GM13977 (cell line): ENCODE data around the gene STK38.

Experiments used
- DNase-seq: peaks from one replicate; pipeline ENCODE4 v3.0.0; 2012; ENCODE audit warnings: low spot score
- CTCF ChIP-seq: IDR thresholded peaks from 2 replicates; pipeline ENCODE4 v1.5.1; 2012; ENCODE audit warnings: mild to moderate bottlenecking, control low read depth; ENCODE audit not compliant: insufficient read depth; ENCODE audit errors: extremely low read depth, missing control alignments
- in situ Hi-C: fragments of 300-500 bp; cut with MboI; formaldehyde crosslinking; loops from one replicate; pipeline ENCODE4 v1.12.0; 2022; ENCODE audit warnings: low sequenced_read_pairs, low pct_unique_long_range_greater_than_20kb, mixed read lengths, inconsistent platforms; ENCODE audit not compliant: unreplicated experiment

The STK38 gene

GRCh38 chr6:36493859-36494258 is 53.4 kb downstream of the STK38 start:
- in situ Hi-C loops: no loop called here
- no peak for TF ChIP-seq CTCF
- no peak for DNase-seq

GRCh38 chr6:36493319-36493718 is 54.0 kb downstream of the STK38 start:
- no peak for DNase-seq
- in situ Hi-C loops: no loop called here
- no peak for TF ChIP-seq CTCF

GRCh38 chr6:36492621-36493020 is 54.7 kb downstream of the STK38 start:
- no peak for DNase-seq
- in situ Hi-C loops: no loop called here
- no peak for TF ChIP-seq CTCF

- DNase-seq: no peak
- no peak for TF ChIP-seq CTCF
- in situ Hi-C loops: no loop called here
Measured at GRCh38 chr6:36492092-36492491, 55.2 kb downstream of the STK38 start.

GRCh38 chr6:36491378-36491965 is 55.8 kb downstream of the STK38 start:
- DNase-seq: no peak
- in situ Hi-C loops: no loop called here
- TF ChIP-seq CTCF: no peak

GRCh38 chr6:36489426-36489825 is 57.9 kb downstream of the STK38 start:
- no peak for TF ChIP-seq CTCF
- DNase-seq: no peak
- in situ Hi-C loops: no loop called here

GRCh38 chr6:36488221-36488620 is 59.1 kb downstream of the STK38 start:
- no peak for DNase-seq
- in situ Hi-C loops: no loop called here
- no peak for TF ChIP-seq CTCF
